Suppressor macrophage (primary cell): ENCODE results near the gene SLC6A9.

Source experiments
- DNase-seq, 4 experiments: peaks; one replicate each; pipeline ENCODE4 v3.0.0-alpha.2; 2020 to 2022

Gene SLC6A9

GRCh38 chr1:44029260-44029910 lies 1.9 kb downstream of the SLC6A9 start:
- peak in 1 of 4 experiments; percentile 21 for DNase-seq

GRCh38 chr1:44027320-44027719 lies 3.9 kb downstream of the SLC6A9 start:
- no peak for DNase-seq

DNA sequence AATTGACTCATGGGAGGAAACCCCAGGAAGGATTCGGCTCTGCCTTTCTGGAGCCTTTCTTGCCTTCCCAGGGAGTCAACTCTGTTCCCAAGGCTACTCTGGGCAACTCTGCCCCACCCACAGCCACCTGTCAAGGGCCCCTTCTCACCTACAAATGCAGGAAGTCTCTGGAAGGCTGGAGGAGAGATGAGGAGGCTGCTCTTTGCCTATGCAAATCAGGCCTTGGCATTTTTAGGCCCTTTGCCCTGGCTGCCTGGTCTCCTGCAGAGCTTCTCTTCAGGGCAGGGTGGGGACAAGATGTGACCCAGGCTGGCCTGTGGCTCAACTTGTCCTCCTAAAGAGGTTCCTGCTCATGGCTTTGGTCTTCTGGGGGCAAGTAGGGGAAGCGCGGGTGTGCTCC lies 5.4 kb downstream of the SLC6A9 start:
- no peak for DNase-seq

DNA sequence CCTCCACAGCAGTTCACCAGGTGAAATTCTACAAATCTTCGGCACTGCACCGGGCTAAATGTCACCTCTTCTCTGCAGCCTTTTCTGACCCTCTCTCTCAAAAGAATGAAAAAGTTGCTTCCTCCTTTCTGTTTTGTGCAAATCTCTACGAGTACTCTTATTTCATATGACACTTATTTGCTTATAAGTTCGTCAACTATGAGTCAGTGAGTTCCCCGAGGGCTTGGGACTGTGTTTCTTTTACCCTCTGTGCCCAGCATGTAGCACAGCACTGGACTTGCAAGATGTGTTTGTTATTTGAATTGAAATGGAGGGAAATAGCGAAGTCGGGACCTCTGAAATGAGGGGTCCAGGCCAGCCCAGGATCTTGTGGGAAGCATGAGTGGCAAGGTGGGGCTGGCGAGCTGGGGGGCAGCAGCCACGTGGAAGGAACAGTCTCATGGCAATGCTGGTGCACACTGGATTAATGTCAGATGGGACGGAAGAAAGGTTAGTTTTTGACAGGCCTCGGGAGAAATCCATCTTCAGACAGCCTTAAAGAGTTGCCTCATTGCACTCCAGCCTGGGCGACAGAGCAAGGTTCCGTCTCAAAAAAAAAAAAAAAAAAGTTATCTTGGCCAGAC lies 6.2 kb downstream of the SLC6A9 start:
- no peak for DNase-seq

DNA sequence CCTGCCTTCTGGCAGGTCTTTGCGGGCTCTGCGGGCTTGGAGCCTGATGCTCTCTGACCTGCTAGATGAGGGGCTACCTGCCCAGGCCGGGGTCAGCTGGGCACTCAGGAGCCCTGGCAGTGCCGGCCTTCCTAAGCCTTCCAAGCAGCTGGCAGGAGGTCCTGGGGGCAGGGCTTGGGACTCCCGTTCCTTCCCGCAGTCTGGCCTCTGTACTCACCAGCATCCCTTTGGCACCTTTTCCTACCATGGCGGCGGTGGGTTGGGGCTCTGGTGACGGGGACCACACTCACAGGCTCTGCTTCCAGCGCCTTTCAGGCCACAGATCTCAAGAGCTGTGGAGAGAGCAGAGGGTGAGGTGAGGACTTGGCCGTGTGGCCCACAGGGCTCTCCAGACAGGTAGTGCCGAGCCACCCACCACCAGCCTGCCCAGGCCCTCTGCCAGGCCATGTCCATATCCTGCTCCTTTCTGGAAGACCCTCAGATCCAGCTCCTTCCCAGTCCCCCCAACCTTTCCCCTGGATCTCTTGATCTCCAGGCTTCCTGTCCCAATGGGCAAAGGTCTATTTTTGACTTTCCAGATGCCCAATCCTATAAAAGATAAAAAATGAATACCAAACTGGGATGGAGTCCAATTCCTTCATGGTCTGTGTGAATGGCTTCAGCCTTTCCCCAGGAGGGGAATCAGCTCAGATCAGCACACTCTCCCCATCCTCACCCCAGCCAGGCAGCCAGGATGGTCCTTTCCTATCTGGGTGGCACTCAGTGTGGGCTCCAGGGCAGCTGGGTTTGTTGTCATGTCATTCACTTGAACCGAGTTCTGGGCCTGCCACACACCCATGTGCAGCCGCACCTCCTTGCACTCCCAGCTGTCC lies 7.0 kb downstream of the SLC6A9 start:
- DNase-seq, result no peak

GRCh38 chr1:44021581-44022321 lies 9.5 kb downstream of the SLC6A9 start:
- no peak for DNase-seq

GRCh38 chr1:44021156-44021555 lies 10.1 kb downstream of the SLC6A9 start:
- DNase-seq, result no peak

DNA sequence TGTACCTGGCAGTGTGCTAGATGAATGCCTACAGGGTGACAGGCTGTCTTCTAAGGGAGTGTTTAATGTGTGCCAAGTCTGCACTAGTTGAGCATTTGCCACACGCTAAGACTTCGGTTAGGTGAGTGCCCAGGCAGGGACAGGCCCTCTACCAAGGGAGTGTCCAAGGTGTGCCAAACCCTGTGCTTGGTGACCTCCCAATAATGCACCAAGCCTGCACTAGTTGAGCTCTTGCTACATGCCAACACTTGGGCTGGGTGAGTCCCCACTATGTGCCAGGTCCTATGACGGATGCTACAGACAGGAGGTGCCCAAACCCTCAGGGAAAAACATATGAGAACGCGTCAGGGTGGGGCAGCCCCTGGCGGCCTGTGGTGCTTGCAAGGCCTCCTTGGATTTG lies 10.8 kb downstream of the SLC6A9 start:
- no peak for DNase-seq

DNA sequence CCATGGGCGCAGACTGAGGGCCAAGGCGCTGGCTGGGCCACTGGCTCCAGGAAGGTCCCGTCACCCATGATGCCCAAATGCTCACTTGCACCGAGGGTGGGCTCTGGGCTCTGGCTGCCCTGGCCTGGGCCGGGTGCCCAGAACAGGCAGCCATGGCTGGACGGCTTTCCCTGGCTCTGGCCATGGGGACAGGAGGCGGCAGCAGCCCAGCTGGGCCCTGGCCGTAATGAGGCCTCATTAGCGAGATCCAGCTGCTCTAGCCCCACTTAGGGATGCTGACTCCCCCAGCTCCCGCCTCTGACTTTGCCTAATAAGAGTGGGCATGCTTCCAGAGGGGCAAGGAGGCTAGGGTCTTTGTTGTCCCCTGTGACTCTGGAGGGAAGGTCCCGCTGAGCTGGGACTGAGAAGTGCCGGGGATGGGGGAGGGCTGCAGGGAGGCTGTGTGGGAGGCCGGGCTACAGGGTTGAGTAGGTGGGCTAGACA lies 11.8 kb downstream of the SLC6A9 start:
- no peak for DNase-seq

GRCh38 chr1:44016890-44017400 lies 14.3 kb downstream of the SLC6A9 start:
- no peak for DNase-seq

DNA sequence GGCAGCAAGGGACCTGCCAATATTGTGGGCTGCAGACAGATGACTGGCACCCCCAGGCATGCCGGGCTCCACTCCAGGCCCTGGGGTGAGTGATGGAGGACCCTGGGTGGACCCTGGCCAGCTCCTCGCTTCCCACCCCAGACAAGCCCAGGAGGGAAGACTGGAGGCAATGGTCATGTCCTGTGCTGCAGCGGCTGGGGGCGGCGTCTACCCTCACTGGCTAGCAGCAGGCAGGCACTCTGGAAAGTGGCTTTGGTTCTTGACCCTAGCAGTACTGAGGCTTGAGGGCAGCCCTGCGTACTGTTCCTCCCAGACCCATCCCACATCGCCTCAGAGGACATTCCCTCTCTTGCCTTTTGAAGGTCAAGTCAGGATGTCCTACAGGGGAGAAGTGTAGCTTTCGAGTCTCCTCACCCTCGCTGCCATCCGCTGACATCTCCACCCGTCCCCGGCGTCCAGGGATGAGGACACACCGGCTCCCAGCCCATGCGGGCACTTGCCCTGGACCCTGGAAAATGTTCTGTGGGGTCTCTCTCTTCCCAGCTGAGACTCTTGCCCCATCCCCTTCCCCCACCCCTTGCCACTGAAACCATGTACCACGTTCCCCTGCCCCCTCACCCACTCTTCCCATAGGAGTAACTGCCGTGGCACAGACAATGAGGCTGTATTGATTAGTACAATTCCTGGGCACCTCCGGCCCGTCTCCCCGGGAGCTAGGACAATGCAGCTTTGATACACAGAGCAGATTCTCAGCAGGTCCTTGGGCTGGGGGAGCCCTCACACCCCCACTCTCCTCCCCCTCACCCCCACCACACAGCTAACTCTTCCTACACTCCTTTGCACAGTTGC lies 15.0 kb downstream of the SLC6A9 start:
- DNase-seq, result no peak

DNA sequence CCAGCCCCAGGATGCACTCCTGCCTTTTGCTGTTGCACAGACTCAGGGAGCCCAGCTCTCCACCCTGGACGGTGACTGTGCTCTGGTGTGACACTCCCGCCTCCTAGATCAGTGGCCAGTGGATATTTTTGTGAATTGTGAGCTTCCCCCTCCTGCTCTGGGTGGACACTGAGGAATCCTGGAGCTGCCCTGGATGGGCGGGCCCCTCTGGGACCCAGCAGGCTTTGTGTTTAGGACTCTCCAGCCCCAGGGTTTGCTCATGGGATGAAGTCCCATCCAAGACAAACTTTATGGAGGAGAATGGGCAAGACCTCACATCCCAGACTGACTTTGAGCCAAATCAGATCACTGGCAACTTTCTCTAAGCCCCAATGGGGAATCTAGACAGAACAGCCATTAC lies 16.1 kb downstream of the SLC6A9 start:
- no peak for DNase-seq

GRCh38 chr1:44014365-44015104 lies 16.7 kb downstream of the SLC6A9 start:
- DNase-seq, result no peak

DNA sequence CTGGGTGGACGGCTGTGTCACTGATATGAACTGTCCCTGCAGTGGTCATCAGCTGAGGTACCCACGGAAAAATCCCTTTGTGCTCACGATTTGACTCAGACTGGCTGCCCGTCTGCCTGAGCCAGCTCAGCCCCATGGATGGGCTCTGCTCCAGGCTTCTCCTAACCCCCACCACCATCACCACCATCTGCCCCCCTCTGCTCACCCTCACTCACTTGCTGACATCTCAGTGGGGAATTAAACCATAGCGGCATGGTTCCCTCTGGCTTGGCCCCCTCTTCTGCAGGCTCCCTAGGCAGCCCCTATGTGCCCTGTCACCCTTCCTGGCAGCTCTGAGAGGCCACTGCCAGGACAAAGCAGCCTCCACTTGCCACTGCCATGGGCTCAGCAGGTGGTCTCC lies 17.3 kb downstream of the SLC6A9 start:
- DNase-seq, result no peak

GRCh38 chr1:44012941-44013609 lies 18.2 kb downstream of the SLC6A9 start:
- DNase-seq, result no peak

- no peak for DNase-seq
Measured at GRCh38 chr1:44012404-44012803, 18.9 kb downstream of the SLC6A9 start.

- no peak for DNase-seq
Measured at GRCh38 chr1:44010935-44011471, 20.3 kb downstream of the SLC6A9 start.

DNA sequence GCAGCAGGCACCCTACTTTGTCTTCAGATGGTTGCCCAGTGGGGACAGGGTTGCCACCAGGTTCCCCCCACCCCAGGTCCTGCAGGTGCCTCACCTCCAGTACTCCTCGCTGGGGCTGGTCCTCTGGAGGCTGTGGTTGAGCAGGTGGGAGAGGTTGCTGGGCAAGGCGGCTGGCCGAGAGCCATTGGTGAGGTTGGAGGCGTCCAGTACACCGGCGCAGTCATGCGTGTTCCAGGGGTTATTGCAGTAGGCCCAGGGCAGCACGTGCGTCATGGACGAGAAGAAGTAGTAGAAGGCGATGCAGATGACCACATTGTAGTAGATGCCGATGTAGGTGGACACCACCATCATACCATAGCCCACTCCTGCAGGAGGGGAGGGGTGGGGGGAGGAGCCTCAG lies 23.0 kb downstream of the SLC6A9 start:
- no peak for DNase-seq

DNA sequence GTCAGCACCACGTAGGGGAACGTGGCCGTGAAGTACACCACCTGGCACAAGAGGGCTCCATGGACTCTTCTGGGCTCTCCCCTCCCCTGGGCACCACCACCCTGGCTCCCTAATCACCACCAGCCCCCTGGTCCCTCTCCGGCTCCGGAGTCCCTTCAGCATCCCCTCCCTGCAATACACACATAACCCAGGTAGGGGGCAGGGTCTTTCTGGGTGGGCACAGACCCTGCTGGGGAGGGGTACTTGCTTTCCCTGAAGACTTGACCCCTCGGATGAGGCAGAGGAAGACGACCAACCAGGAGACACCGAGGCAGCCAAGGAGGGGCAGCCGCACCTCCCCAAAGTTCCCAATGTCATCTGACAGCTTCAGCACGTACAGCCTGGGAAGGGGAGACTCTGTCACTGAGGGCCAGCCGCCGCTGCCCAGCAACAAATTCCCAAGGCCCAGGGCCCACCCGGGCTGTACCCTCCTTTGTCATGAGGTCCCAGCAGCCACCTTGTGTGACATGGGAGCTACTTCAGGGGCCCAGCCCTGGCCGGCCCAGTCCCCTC lies 28.6 kb downstream of the SLC6A9 start:
- DNase-seq, result no peak

- no peak for DNase-seq
Measured at GRCh38 chr1:44002165-44002564, 29.1 kb downstream of the SLC6A9 start.
